ENCODE measurements around the gene SERF2. TPM values are rescaled to one million over a fixed set of nuclear protein-coding genes. Genes with fewer than 3 reads are reported as not detected.
"Not testable (repeated sequence)": the region's sequence is repeated elsewhere in the genome, so short reads cannot be mapped to it uniquely, and the experiment has no call there.

Gene SERF2
- total and polyA plus RNA-seq, 2 of the 13 experiments (the other 11 are each of a cell fraction or from before 2014, with no cell fraction given) = 811 to 1,257 TPM

DNA sequence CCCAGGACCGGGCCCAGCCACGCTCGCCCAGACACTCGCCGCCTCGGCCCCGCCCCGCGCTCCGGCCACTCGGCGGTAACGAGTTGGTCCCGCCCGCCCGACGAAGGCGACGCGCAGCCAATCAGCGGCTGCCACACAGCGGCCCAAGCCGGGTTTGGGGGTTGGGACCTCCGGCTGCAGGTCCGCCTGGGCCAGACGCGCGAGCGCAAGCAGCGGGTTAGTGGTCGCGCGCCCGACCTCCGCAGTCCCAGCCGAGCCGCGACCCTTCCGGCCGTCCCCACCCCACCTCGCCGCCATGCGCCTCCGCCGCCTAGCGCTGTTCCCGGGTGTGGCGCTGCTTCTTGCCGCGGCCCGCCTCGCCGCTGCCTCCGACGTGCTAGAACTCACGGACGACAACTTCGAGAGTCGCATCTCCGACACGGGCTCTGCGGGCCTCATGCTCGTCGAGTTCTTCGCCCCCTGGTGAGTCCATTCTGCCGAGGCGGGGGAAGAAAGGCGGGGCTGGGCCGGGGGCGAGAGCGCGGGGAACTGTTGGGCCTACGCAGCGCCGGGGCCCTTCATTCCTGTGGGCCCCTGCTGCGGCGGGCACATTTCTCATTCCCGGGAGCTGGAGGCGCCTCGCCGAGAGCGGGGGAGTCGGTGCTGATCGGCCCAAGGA, 45.7 kb upstream of the SERF2 start, which contains the start of gene PDIA3 (continued):
- peak; percentile 96 for TF ChIP-seq RBFOX2 (IDR thresholded peaks at IDR 0.05; ENCODE audit: low read depth, low read length)
- peak; percentile 41; the same call in 1 of the 2 replicates for TF ChIP-seq ZNF468 (CRISPR knock-in tag; IDR thresholded peaks at IDR 0.05)
- TF ChIP-seq DNMT1 (CRISPR knock-in tag; IDR thresholded peaks at IDR 0.05) = peak; percentile 72; the same call in 1 of the 2 replicates
- peak; percentile 67; the same call in 1 of the 2 replicates for TF ChIP-seq ZNF235 (CRISPR knock-in tag; IDR thresholded peaks at IDR 0.05; ENCODE audit: borderline replicate concordance)
- TF ChIP-seq BORCS8-MEF2B (CRISPR knock-in tag; IDR thresholded peaks at IDR 0.05) = peak; percentile 94
- peak; percentile 92 for TF ChIP-seq TAF1 (CRISPR knock-in tag; IDR thresholded peaks at IDR 0.05)
- TF ChIP-seq TCF12 (IDR thresholded peaks at IDR 0.05); CREB1 (CRISPR knock-in tag; IDR thresholded peaks at IDR 0.05): not testable (repeated sequence)
- TF ChIP-seq TCF12 (CRISPR knock-in tag; IDR thresholded peaks at IDR 0.05) = 0 out of 2 replicates have a peak, but pooled peaks have one; percentile 25
- TF ChIP-seq HDAC1 (CRISPR knock-in tag; IDR thresholded peaks at IDR 0.05) = peak; percentile 80
- peak; percentile 85 for TF ChIP-seq SAP130 (CRISPR knock-in tag; IDR thresholded peaks at IDR 0.05; ENCODE audit: low read depth)
- TF ChIP-seq, protein P1, sequence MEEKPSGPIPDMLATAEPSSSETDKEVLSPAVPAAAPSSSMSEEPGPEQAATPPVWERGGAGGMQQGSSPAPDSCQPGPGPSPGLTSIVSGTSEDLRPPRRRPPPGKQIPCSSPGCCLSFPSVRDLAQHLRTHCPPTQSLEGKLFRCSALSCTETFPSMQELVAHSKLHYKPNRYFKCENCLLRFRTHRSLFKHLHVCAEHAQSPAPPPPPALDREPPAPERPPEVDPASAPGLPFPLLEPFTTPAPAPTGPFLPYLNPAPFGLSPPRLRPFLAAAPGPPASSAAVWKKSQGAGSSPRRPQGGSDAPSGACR (CRISPR knock-in tag; IDR thresholded peaks at IDR 0.05) = peak; percentile 50; the same call in 1 of the 2 replicates
- TF ChIP-seq CREB1 (IDR thresholded peaks at IDR 0.05) = peak; percentile 52; the same call in 1 of the 2 replicates
- peak; percentile 31; the same call in 1 of the 2 replicates for TF ChIP-seq ZBTB7B (CRISPR knock-in tag; IDR thresholded peaks at IDR 0.05)
- TF ChIP-seq, protein P2, sequence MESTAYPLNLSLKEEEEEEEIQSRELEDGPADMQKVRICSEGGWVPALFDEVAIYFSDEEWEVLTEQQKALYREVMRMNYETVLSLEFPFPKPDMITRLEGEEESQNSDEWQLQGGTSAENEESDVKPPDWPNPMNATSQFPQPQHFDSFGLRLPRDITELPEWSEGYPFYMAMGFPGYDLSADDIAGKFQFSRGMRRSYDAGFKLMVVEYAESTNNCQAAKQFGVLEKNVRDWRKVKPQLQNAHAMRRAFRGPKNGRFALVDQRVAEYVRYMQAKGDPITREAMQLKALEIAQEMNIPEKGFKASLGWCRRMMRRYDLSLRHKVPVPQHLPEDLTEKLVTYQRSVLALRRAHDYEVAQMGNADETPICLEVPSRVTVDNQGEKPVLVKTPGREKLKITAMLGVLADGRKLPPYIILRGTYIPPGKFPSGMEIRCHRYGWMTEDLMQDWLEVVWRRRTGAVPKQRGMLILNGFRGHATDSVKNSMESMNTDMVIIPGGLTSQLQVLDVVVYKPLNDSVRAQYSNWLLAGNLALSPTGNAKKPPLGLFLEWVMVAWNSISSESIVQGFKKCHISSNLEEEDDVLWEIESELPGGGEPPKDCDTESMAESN (CRISPR knock-in tag; conservative IDR thresholded peaks at IDR 0.05) = peak; percentile 75
- peak; percentile 34; the same call in 1 of the 2 replicates for TF ChIP-seq ZNF607 (CRISPR knock-in tag; IDR thresholded peaks at IDR 0.05; ENCODE audit: borderline replicate concordance)
- peak; percentile 52; the same call in 1 of the 2 replicates for TF ChIP-seq POLR2AphosphoS2 (IDR thresholded peaks at IDR 0.05; ENCODE audit: low read depth, low read length)
- peak; percentile 57; the same call in 1 of the 2 replicates for TF ChIP-seq ZNF441 (CRISPR knock-in tag; IDR thresholded peaks at IDR 0.05; ENCODE audit: borderline replicate concordance)
- TF ChIP-seq, protein P3, sequence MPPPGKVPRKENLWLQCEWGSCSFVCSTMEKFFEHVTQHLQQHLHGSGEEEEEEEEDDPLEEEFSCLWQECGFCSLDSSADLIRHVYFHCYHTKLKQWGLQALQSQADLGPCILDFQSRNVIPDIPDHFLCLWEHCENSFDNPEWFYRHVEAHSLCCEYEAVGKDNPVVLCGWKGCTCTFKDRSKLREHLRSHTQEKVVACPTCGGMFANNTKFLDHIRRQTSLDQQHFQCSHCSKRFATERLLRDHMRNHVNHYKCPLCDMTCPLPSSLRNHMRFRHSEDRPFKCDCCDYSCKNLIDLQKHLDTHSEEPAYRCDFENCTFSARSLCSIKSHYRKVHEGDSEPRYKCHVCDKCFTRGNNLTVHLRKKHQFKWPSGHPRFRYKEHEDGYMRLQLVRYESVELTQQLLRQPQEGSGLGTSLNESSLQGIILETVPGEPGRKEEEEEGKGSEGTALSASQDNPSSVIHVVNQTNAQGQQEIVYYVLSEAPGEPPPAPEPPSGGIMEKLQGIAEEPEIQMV (CRISPR knock-in tag; IDR thresholded peaks at IDR 0.05; ENCODE audit: low read depth) = peak; percentile 96
- 0 out of 2 replicates have a peak, but pooled peaks have one; percentile 37 for TF ChIP-seq ETV6 (CRISPR knock-in tag; conservative IDR thresholded peaks at IDR 0.05)
- 0 out of 2 replicates have a peak, but pooled peaks have one; percentile 46 for TF ChIP-seq GATA4 (IDR thresholded peaks at IDR 0.05; ENCODE audit: borderline replicate concordance, low read depth)
- TF ChIP-seq ZBTB7A (CRISPR knock-in tag; IDR thresholded peaks at IDR 0.05) = peak; percentile 76
- TF ChIP-seq ZIK1 (CRISPR knock-in tag; IDR thresholded peaks at IDR 0.05; ENCODE audit: borderline replicate concordance, low read depth) = 0 out of 2 replicates have a peak, but pooled peaks have one; percentile 67
- TF ChIP-seq SMYD3 (CRISPR knock-in tag; IDR thresholded peaks at IDR 0.05) = 0 out of 2 replicates have a peak, but pooled peaks have one; percentile 43
- TF ChIP-seq ZBTB20 (CRISPR knock-in tag; IDR thresholded peaks at IDR 0.05; ENCODE audit: borderline replicate concordance, low read depth) = 0 out of 2 replicates have a peak, but pooled peaks have one; percentile 3
- peak; percentile 10; the same call in 1 of the 3 replicates for TF ChIP-seq MXI1 (IDR thresholded peaks at IDR 0.05; ENCODE audit: borderline replicate concordance, low read depth, low read length)

Data from HepG2 (cell line).